H1 (cell line): ENCODE results near the gene ATP2C1. TPM values are rescaled to one million over a fixed set of nuclear protein-coding genes. Genes with fewer than 3 reads are reported as not detected.

ENCODE experiments used
- CBX5 ChIP-seq: fragments of 300-800, 300-1000 bp; sonication (generic); IDR thresholded peaks from 2 replicates; pipeline ENCODE4 v1.7.1; 2016; ENCODE audit warnings: antibody characterized with exemption, low read length, low read depth
- CHD7 ChIP-seq: fragments of 300-600 bp; sonication (generic); IDR thresholded peaks from 2 replicates; pipeline ENCODE4 v1.7.1; 2012; ENCODE audit warnings: low read length, moderate library complexity, mild to moderate bottlenecking, inconsistent platforms; ENCODE audit not compliant: insufficient replicate concordance
- CTBP2 ChIP-seq: IDR thresholded peaks from 2 replicates; pipeline ENCODE4 v1.7.0; 2011; ENCODE audit warnings: borderline replicate concordance, mild to moderate bottlenecking, moderate library complexity, mixed read lengths, low read length; ENCODE audit not compliant: insufficient read depth, insufficient read length
- KDM1A ChIP-seq: fragments of 200-600, 300-600 bp; sonication (generic); IDR thresholded peaks from 2 replicates; pipeline ENCODE4 v1.7.1; 2016; ENCODE audit warnings: mild to moderate bottlenecking, low read length, borderline replicate concordance
- YY1 ChIP-seq: IDR thresholded peaks from 2 replicates; pipeline ENCODE4 v1.6.1; 2011; ENCODE audit warnings: low read depth, mild to moderate bottlenecking, low read length
- polyA plus RNA-seq, 7 experiments: library from polyadenylated mRNA; depleted of rRNA in 3 of 7; stranded (reverse) in 5 of 7; unstranded in 2 of 7; fragments of >200 nt in 5 of 7; fragments of 200-250 nt in 2 of 7; gene quantifications; 1 replicate in 5 of 7; 2 replicates in 1 of 7; 4 replicates in 1 of 7; pipeline versions ENCODE4 v1.2.1 to v1.2.3, GENCODE V29; 2011 to 2013; ENCODE audit warnings: missing spikeins in 2 of 7, mixed read lengths in 2 of 7
- total RNA-seq: library from RNA; stranded (reverse); fragmentation: NEBNext Ultra II Directional; extraction: Animal tissue kit (Norgen Biotek cat#: 25700); gene quantifications from 2 replicates; pipeline ENCODE4 v1.2.1, GENCODE V29; 2021
- TF ChIP-seq, protein P1 (sequence below): IDR thresholded peaks from 2 replicates; pipeline ENCODE4 v1.6.1; 2011; ENCODE audit warnings: low read depth, mild to moderate bottlenecking, low read length; ENCODE audit not compliant: insufficient read depth

ATP2C1 gene
- total and polyA plus RNA-seq, 2 of the 8 experiments (the other 6 are each of a cell fraction or from before 2014, with no cell fraction given) = 50.7 to 68.5 TPM

DNA sequence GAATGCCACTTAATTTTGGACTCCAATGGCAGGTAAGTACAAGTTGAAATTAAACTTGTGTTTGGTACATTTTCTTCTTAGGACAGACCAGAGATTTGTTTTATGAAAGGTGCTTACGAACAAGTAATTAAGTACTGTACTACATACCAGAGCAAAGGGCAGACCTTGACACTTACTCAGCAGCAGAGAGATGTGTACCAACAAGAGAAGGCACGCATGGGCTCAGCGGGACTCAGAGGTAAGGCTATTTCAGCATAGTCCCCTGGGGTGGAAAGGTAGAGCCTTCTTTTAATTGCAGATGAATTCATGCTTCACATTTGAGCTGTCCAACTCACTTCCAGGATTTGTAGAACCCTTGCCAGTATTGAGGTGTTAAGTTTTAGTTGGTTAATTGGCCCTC is 81.4 kb downstream of the ATP2C1 start (continued):
- TF ChIP-seq, protein P1, sequence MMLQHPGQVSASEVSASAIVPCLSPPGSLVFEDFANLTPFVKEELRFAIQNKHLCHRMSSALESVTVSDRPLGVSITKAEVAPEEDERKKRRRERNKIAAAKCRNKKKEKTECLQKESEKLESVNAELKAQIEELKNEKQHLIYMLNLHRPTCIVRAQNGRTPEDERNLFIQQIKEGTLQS = no peak
- TF ChIP-seq CHD7 (no peak), CTBP2 (no peak), CBX5 (no peak), YY1 (no peak), KDM1A (no peak)
